ENCODE results near the gene POLR1E.
"Not testable (repeated sequence)": the region's sequence is repeated elsewhere in the genome, so short reads cannot be mapped to it uniquely, and the experiment has no call there.

POLR1E gene

DNA sequence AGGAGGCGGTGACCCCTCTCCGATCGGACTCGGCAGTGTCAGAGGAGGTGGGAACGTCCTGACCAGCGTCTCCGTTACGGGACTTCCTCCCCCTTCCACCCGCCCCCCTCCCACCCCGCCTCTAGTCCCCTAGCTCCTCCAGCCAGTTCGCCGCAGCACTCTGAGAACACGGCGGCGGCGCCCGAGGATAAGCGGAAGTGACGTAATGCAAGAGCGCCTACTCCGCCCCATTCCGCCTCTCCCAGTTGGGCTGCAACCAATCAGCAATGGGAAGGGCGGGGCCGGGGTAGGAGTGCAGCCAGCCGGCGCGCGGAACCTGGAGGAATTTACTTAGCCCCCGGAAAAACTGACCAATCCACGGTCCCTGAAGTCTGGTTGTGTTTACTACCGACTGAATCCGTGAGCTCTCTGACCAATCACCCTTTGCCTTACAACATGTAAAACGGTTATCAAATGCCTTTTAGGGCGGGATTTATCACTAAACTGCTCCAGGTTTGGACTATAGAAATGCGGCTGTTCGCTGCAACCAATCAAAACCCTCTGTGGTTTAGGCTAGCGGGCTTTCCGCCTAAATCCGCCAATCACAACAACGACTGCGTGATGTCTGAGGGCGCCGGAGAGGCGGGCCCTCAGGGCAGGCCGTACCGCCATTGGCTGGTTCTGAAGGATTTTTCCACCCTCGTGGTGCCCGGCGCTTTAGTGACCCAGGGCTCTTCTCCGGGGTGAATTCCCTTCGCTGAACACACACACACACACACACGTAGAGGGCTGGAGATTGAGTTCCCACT lies 20.3 kb upstream of the POLR1E start, which contains the start of gene ZBTB5:
Gene ZBTB5 (minus strand): TSS at position 202 of the 788 bp plus-strand sequence. CDS start 22,899 bp downstream, outside the sequence.
- DNase-seq: peak; percentile 98

DNA sequence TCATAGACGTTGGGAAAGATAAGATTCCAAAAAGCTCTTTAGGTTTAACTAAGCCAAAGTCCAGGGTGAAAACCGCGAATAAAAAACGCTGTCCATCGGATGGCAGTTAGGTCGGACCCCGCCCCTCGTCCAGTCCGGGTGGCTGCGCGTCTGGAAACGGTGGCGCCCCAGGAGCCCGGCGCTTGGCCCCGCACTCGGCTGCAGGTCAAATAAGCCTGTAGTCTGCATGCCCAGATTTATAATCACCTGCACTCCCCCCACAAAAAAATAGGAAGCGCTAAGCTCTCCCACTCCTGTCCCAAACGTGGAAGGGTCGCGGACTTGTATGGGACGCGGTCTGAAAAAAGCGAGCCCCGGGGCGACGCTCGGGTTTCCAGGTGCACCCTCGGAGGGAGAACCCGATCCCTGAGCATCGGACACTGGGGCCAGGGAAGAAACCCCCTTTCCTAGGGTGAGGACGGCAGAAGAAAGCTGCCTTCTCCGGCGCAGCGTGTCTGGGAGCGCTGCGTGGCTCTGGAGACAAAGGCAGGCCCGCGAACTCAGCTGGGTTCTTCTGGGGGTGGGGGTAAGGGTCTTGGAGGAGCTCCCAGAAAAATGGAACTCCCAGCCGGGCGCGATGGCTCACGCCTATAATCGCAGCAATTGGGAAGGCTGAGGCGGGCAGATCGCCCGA lies 19.6 kb upstream of the POLR1E start:
- DNase-seq: peak; percentile 24

DNA sequence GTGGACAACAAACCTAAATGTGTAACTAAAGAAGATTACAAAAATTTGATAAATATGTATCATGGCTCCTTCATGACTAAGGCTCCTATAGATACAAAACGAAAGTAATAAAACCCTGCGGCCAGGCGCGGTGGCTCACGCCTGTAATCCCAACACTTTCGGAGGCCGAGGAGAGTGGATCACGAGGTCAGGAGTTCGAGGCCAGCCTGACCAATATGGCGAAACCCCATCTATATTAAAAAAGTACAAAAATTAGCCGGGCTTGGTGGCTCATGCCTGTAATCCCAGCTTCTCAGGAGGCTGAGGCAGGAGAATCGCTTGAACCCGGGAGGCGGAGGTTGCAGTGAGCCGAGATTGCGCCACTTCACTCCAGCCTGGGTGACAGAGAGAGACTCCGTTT lies 18.2 kb upstream of the POLR1E start:
- not testable (repeated sequence) for DNase-seq

DNA sequence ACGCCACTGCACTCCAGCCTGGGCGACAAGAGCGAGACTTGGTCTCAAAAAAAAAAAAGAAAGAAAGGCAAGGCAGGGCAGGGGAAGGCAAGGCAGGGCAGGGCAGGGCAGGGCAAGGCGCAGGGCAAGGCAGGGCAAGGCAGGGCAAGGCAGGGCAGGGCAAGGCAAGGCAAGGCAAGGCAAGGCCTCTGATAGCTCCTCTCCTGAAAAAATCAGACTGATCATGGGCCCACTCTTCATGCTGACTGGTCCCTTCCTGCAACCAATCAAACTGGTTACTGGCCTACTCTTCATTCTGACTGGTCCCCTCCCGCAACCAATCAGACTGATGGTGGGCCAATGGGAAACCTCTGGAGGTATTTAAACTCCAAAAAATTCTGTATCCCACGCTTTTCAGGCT lies 17.1 kb upstream of the POLR1E start:
- no peak for DNase-seq

DNA sequence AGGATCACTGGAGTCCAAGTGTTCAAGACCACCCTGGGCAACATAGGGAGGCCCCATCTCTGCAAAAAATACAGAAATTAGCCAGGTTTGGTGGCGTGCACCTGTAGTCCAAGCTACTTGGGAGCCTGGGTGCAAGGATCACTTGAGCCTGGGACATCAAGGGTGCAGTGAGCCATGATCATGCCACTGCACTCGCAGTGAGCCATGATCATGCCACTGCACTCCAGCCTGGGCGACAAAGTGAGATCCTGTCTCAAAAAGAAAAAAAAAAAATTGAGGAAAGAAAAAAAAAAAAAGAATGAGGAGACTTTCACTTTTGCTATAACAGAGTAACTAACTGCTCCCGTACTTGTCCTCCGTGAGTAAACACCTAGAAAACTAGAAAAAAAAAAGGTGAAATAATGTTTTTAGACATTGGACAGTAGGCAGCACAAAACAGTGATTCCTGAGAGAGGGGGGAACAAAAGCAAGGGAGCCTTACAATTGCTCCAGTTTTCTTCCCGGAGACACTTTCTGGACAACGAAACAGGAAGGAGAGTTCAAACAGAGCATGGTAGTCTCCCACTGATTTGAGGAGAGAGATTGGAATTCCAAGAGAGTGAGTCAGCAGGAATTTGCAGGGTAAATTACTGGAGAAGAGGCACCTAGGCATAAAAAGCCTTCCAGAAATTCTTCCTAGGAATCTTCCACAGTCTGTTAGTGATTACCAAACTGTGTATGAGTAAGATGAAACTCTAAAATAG lies 13.6 kb upstream of the POLR1E start:
- no peak for DNase-seq

DNA sequence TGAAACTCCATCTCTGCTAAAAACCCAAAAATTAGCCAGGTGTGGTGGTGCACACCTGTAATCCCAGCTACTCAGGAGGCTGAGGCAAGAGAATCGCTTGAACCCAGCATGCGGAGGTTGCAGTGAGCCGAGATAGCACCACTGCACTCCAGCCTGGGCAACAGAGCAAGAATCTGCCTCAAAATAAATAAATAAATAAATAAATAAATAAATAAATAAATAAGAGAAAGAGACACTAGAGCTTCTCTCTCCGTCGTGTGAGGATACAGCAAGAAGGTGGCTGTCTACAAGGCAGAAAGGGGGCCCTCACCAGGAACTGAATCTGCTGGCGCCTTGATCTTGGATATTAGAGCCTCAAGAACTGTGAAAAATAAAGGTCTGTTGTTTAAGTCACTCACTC lies 11.8 kb upstream of the POLR1E start:
- not testable (repeated sequence) for DNase-seq

DNA sequence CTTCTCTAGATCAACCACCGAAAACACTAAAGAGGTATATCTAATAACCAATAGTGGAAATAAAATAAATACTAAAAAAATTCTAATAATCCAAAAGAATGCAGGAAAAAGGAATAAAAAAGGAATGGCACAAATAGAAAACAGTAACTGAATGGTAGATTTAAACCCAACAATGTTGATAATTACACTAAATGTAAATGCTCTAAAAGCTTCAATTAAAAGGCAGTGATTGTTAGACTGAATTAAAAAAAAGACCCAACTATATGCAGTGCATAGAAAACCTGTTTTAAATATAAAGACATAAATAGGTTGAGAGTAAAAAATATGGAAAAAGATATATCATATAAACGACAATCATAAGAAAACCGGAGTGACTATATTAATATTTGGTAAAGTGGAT lies 11.3 kb upstream of the POLR1E start:
- no peak for DNase-seq

DNA sequence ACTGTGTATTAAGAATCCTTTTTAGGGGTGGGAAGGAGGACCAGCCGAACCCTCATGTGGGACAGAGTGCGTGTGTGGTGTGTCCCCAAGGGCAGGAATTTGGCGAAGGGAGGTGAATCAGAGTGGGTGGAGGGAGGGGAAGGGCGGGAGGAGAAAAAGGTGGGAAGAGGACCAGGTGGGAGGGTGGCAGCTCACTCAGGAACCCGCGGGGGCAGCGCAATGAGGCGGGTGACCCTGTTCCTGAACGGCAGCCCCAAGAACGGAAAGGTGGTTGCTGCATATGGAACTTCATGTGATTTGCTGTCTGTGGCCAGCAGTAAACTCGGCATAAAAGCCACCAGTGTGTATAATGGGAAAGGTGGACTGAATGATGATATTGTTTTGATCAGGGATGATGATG lies 8.8 kb upstream of the POLR1E start:
- DNase-seq: no peak

DNA sequence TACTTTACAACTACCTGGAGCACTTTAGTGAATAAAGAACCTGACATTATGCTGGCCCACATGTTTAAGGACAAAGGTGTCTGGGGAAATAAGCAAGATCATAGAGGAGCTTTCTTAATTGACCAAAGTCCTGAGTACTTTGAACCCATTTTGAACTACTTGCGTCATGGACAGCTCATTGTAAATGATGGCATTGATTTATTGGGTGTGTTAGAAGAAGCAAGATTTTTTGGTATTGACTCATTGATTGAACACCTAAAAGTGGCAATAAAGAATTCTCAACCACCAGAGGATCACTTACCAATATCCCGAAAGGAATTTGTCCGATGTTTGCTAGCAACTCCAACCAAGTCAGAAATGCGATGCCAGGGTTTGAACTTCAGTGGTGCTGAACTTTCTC lies 8.3 kb upstream of the POLR1E start:
- DNase-seq: not testable (repeated sequence)

DNA sequence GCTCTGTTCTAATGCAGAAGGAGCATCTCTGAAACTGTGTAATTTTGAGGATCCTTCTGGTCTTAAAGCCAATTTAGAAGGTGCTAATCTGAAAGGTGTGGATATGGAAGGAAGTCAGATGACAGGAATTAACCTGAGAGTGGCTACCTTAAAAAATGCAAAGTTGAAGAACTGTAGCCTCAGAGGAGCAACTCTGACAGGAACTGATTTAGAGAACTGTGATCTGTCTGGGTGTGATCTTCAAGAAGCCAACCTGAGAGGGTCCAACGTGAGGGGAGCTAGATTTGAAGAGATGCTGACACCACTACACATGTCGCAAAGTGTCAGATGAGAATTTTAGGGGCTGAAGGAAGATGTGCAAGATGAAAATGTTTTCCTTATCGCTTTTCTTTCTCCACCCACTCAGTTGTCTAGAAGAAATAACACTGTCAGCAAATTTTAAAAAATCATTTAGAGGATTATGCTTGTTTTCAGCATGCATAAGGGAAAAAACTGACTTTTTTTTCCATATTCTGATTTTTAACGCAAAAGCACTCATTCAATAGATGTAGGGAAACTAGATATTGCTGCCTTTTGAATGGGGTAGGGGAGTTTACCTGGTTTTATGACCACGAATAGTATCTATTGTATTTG lies 7.6 kb upstream of the POLR1E start:
- not testable (repeated sequence) for DNase-seq

DNA sequence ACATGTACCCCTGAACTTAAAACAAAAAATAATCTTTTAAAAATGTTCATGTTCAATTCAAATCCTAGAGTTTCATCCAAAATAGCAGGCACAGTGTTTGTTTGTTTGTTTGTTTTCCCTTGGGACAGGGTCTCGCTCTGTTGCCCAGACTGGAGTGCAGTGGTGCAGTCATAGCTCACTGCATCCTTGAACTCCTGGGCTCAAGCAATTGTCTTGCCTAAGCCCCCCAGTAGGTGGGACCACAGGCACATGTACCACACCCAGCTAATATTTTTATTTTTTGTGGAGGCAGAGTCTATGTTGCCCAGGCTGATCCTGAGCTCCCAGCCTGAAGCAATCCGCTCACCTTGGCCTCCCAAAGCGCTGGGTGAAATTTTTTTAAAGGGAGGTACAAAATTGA lies 5.0 kb upstream of the POLR1E start:
- DNase-seq: no peak

DNA sequence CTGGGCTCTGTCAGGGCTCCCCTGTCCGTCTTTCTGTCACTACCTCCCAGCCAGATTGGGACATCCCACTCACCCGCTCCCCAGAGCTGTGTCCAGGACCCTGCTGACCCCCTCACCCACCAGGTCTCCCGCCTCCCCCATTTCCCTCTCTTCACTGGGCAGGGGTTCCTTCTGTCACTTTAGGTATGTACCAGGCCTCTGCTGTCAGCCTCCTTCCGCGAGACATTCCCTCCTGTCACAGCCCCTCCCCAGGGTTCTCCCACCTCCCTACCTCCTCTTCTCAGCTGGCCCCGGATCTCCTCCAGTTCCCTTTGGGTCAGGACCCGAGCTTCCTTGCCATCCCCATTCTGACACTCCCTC lies 488 bp downstream of the POLR1E start:
- DNase-seq: no peak

DNA sequence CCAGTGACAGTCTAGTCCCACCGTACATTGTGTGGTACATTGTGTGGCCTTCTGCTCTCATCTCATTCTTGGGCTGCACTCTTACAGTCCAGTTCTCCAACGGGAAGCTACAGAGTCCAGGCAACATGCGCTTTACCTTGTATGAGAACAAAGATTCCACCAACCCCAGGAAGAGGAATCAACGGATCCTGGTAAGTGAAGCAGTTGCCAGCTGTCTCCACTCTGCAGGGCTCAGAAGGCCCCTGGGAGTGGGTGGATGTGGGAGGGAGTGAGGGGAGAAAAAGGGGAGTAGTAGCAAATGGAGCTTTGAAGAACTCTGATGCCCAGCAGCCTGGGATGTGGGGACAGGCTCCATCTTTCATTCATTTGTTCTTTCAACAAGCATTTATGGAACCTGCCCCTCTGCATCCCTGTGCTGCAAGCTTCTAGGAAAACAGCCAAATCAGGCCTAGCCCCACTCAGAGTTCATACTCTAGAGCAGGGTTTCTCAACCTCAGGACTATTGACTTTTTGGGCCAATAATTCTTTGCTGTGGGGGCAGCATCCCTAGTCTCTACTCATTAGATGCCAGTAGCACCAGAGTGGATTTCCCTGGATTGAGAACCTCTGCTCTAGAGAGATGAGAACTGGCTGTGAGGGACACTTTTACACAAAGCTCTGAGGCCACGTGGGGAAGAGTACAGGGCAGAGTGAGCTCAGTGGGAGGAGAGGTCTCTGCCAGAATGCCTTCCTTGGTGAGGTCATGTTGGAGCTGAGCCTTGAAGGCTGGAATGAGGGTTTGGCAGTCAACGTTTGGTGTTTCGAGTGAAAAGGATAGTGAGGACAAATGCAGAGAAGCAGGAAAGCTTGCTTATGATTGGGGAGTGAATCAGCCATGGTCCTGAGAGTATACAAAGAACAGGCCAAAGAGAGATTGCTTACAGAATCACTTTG lies 1.1 kb downstream of the POLR1E start:
- DNase-seq: no peak

DNA sequence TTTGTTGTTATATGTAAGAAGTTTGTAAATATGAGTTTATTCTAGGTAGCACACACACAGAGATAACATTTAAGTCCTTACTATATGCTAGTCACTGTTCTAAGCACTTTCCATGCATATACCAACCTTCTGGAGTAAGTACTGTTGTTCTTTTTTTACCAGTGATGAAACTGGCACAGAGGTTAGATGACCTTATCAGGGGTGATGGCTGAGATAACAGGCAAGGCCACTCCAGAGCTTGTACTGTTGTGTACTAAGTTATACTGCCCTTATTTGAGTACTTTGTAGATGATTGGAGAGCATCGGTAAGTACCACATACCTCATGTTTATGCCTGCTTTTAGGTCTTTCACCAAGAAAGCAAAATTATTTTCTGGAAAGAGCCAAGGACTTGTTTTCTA lies 6.2 kb downstream of the POLR1E start:
- no peak for DNase-seq

DNA sequence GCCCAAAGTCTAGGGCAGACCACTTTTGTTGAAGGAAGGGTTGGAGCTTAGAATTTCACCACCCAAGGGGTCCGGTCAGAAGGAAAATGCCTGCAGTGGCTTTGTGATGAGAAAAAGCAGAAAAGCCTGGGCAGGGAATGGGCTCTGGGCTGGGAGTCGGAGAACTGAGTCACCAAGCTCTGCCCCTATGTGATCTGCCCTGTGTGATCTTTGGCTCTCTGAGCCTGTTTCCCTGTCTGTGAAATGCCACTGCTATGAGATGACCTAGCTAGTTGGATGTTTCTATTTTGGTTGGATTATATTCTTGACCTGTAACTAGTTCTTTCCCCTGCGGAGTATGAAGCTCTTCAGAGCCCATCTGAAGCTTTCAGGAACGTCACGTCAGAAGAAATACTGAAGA lies 9.8 kb downstream of the POLR1E start:
- no peak for DNase-seq

DNA sequence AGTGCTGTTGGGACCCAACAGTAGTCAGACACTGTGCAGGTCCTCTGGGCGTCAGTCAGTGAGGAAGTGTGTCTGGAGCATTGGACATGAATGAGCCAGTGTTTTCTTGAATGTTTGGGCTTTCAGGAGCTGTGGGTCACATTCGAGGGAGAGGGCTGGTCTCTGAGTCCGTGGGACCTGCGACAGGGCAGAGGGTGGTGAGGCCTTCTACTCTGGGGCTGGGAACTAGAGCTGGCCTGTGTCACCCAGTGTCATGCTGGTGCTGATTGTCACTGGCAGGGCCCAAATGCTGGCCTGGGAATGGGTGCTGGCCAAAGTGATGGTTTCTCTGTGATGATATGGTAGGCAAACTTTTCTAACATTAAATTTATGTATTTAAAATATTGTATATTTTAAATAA lies 10.3 kb downstream of the POLR1E start:
- DNase-seq: no peak

DNA sequence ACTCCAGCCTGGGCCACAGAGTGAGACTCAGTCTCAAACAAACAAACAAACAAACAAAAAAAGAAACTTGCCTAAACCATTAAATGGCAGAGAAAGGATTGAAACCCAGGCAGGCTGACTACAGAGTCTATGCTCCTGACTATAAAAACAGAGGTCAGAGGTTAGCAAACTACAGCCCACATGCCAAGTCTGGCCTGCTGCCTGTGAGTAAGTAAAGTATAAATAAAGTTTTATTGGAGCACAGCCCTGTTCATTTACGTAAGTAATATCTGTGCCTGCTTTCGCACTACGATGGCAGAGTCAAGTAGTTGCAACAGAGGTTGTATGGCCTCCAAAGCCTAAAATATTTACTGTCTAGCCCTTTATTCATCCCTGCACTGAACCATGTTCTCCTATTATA lies 11.6 kb downstream of the POLR1E start:
- DNase-seq: no peak

DNA sequence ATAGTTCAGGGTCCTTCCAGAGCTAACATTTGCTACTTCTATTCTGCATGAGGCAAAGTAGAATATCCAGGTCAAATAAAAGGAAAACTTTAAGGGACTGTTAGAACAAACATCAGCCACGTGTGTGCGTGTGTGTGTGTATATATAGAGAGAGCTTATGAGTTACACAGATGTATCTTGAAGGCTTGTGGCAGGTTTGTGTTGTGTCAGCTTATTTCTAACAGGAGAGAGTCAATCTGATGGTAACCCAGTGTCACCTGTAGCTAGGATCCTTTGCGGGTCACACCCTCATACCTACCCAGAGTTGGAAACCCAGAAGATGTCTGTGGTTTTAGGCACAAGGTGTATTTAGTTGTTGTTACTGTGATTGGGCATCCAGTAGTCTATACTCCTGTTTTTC lies 12.7 kb downstream of the POLR1E start:
- DNase-seq: no peak

DNA sequence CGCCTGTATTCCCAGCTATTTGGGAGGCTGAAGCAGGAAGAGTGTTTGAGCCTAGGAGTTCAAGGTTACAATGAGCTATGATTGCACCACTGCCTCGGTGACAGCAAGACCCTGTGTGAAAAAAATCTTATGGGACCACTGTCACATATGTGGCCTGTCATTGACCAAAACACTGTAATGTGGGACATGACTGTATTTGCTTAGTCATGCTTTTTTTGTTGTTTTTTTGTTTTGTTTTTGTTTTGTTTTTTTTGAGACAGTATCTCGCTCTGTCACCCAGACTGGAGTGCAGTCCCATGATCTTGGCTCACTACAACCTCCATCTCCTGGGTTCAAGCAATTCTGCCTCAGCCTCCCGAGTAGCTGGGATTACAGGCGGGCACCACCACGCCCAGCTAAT lies 13.5 kb downstream of the POLR1E start:
- no peak for DNase-seq

DNA sequence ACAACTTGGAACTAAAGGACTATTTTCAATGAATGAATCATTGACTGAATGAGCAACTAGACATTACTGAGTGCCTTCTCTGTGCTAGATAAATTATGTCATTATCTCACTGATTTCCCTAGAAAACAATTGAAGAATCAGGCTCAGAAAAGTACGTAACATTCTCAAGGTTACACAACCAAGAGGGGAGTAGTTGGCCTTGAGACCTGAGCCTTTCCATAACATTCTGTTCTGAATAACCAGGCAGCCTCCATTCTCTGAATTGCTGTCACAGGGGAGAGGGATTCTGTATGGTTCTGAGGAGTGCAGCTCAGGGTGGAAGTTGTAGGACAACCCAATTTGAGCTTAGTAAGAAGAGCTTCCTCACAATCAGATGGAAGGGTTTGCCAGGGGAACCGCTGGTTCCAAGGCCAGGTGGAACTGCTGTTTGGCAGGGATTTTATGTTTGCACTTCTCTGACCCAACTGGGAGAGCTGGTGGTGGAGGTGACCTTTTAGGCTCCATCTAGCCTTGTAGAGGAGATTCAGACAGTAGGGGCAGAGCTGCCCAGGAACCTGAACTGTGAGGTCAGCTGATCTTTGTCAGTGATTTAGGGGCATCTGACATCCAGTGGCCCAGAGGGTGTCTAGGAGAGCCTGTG lies 16.3 kb downstream of the POLR1E start:
- DNase-seq: no peak

DNA sequence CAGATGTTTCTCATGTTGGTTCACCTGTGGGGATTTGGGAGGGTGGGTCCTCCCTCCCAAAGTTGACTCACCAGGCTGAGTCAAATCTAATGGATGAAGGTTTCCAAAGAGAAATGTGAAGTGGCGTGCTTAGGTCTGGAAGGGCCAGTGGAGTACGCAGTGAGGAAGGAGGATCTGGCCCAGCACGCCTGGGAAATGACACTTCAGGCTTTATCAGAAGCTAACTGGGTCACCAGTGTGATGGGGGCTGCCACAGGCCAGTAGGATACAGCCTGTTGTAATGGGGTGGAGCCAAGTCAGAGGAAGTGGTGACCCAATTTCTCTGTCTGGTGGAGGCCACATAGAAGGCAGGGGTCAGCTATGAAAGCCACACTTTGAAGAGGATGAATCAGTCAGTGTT lies 18.0 kb downstream of the POLR1E start:
- no peak for DNase-seq

DNA sequence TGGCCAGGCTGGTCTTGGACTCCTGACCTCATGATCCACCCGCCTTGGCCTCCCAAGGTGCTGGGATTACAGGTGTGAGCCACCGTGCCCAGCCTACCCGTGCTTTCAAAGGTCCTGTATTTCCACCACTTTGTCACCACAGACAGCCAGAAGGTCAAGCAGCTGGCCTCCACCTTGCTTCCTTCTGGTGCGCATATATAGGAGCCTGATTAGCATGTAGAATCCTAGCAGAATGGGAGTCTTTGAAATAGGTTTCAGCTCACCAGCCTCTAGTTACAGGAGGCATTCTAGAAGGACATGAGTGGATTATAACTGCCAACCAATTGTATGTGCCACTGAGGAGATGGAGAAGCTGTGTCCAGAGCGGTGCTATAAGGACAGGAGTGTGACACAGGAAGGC lies 18.9 kb downstream of the POLR1E start:
- DNase-seq: no peak

Measured in activated CD8-positive, alpha-beta memory T cell treated with anti-CD3 and anti-CD28 coated beads, Interleukin-2, amount 50 U/mL, for 4 hours (primary cell).